CD14-positive monocyte (primary cell): ENCODE data around the gene PSG3. TPM values are rescaled to one million over a fixed set of nuclear protein-coding genes. Genes with fewer than 3 reads are reported as not detected.
"Not testable (repeated sequence)": the region's sequence is repeated elsewhere in the genome, so short reads cannot be mapped to it uniquely, and the experiment has no call there.

ENCODE experiments used
- DNase-seq, 3 donors: peaks; one replicate each; pipeline ENCODE4 v3.0.0-alpha.2; 2011 to 2022
- H2AFZ ChIP-seq: 2 replicates; pipeline ENCODE4 v1.6.0; 2012; ENCODE audit warnings: mild to moderate bottlenecking, low read depth, low read length, inconsistent platforms; ENCODE audit not compliant: insufficient read depth, poor library complexity, severe bottlenecking
- H3K27ac ChIP-seq, 2 donors: 1 replicate in 1 of 2; 2 replicates in 1 of 2; pipeline ENCODE4 v1.5.1; 2012 to 2013; ENCODE audit warnings: low read length in 2 of 2, control low read depth in 1 of 2, inconsistent platforms in 1 of 2, low read depth in 1 of 2, mild to moderate bottlenecking in 1 of 2
- H3K27me3 ChIP-seq, 2 donors: one replicate each; pipeline versions ENCODE4 v1.6.0 to v1.6.1; 2011 to 2013; ENCODE audit warnings: low read length in 2 of 2; ENCODE audit not compliant: control insufficient read depth in 2 of 2, insufficient read depth in 2 of 2
- H3K36me3 ChIP-seq, 2 donors: replicated peaks in 1 of 2; 1 replicate in 1 of 2; 2 replicates in 1 of 2; pipeline versions ENCODE4 v1.5.1 to v1.6.1; 2012 to 2013; ENCODE audit warnings: low read length in 2 of 2, control low read depth in 1 of 2, inconsistent platforms in 1 of 2, mild to moderate bottlenecking in 1 of 2; ENCODE audit not compliant: insufficient read depth in 2 of 2, control insufficient read depth in 1 of 2
- H3K4me1 ChIP-seq, 2 donors: 1 replicate in 1 of 2; 2 replicates in 1 of 2; pipeline versions ENCODE4 v1.5.1 to v1.6.1; 2012 to 2013; ENCODE audit warnings: low read length in 2 of 2, control low read depth in 1 of 2, inconsistent platforms in 1 of 2, mild to moderate bottlenecking in 1 of 2, moderate library complexity in 1 of 2; ENCODE audit not compliant: insufficient read depth in 2 of 2, control insufficient read depth in 1 of 2
- H3K4me2 ChIP-seq: replicated peaks from 2 replicates; pipeline ENCODE3; 2012; ENCODE audit warnings: low read length, moderate library complexity, mild to moderate bottlenecking; ENCODE audit not compliant: poor library complexity, severe bottlenecking; ENCODE audit errors: extremely low read depth
- H3K4me3 ChIP-seq, 3 experiments: fragments of 200-600 bp in 1 of 3; sonication (generic) in 1 of 3; replicated peaks in 1 of 3; 1 replicate in 2 of 3; 2 replicates in 1 of 3; pipeline ENCODE4 v1.5.1; 2011 to 2013; ENCODE audit warnings: low read length in 3 of 3, mild to moderate bottlenecking in 3 of 3, control low read depth in 2 of 3, low read depth in 2 of 3, inconsistent platforms in 1 of 3, moderate library complexity in 1 of 3
- H3K79me2 ChIP-seq: 2 replicates; pipeline ENCODE4 v1.6.0; 2012; ENCODE audit warnings: mild to moderate bottlenecking, control low read depth, inconsistent platforms, low read length, moderate library complexity; ENCODE audit not compliant: insufficient read depth
- H3K9ac ChIP-seq: 2 replicates; pipeline ENCODE4 v1.6.0; 2017; ENCODE audit warnings: low read length, mild to moderate bottlenecking; ENCODE audit not compliant: insufficient read depth, poor library complexity, severe bottlenecking
- H3K9me3 ChIP-seq, 2 donors: replicated peaks in 1 of 2; 1 replicate in 1 of 2; 2 replicates in 1 of 2; pipeline versions ENCODE4 v1.5.1 to v1.6.1; 2012 to 2013; ENCODE audit warnings: low read length in 2 of 2, control low read depth in 1 of 2; ENCODE audit not compliant: control insufficient read depth in 1 of 2, insufficient read depth in 1 of 2
- H4K20me1 ChIP-seq: 2 replicates; pipeline ENCODE4 v1.6.0; 2012; ENCODE audit warnings: mild to moderate bottlenecking, low read length, control low read depth, moderate library complexity; ENCODE audit not compliant: insufficient read depth
- H3K27ac Mint-ChIP-seq, 7 donors: one replicate each; pipeline ENCODE4 v1.8.0; 2020; ENCODE audit warnings: mild to moderate bottlenecking in 7 of 7, mixed read lengths in 7 of 7, moderate library complexity in 6 of 7, inconsistent platforms in 2 of 7
- H3K27me3 Mint-ChIP-seq, 3 donors: one replicate each; pipeline ENCODE4 v1.8.0; 2021 to 2022; ENCODE audit warnings: low read depth in 3 of 3, mild to moderate bottlenecking in 3 of 3, mixed read lengths in 3 of 3, moderate library complexity in 3 of 3, inconsistent platforms in 1 of 3
- H3K36me3 Mint-ChIP-seq, 2 donors: one replicate each; pipeline ENCODE4 v1.8.0; 2020; ENCODE audit warnings: mixed read lengths in 2 of 2, inconsistent platforms in 1 of 2, mild to moderate bottlenecking in 1 of 2
- H3K4me1 Mint-ChIP-seq: one replicate; pipeline ENCODE4 v1.8.0; 2020; ENCODE audit warnings: mild to moderate bottlenecking, mixed read lengths
- H3K4me3 Mint-ChIP-seq, 2 donors: one replicate each; pipeline ENCODE4 v1.8.0; 2020; ENCODE audit warnings: mild to moderate bottlenecking in 2 of 2, mixed read lengths in 2 of 2, moderate library complexity in 1 of 2
- H3K9me3 Mint-ChIP-seq, 7 donors: one replicate each; pipeline ENCODE4 v1.8.0; 2020 to 2022; ENCODE audit warnings: mixed read lengths in 7 of 7, mild to moderate bottlenecking in 6 of 7, moderate library complexity in 6 of 7, inconsistent platforms in 2 of 7
- CTCF ChIP-seq: fragments of 200-600 bp; IDR thresholded peaks from one replicate; pipeline ENCODE4 v1.8.0; 2022; ENCODE audit warnings: antibody characterized with exemption, mild to moderate bottlenecking
- WGBS: methylation state at CpG from one replicate; pipeline ENCODE4 v1.1.5; 2013; ENCODE audit warnings: missing lambda C conversion rate; ENCODE audit not compliant: insufficient coverage; 5-methylcytosine and 5-hydroxymethylcytosine counted together
- intact Hi-C, 2 donors: fragments of 100-400 bp; cut with micrococcal nuclease; formaldehyde crosslinking; loops; one replicate each; pipeline versions ENCODE4 v1.15.0 to v1.15.1; 2023
- polyA plus RNA-seq, 3 donors: library from polyadenylated mRNA; depleted of rRNA in 1 of 3; unstranded in 2 of 3; stranded (reverse) in 1 of 3; fragments of 300-500 nt in 2 of 3; fragments of >200 nt in 1 of 3; fragmentation: Illumina TruSeq in 2 of 3; gene quantifications; 1 replicate in 2 of 3; 2 replicates in 1 of 3; pipeline ENCODE4 v1.2.3, GENCODE V29; 2012 to 2021

The PSG3 gene
- polyA plus RNA-seq, 3 donors = not detected

GRCh38 chr19:42760954-42761923, 21.0 kb upstream of the PSG3 start:
- H3K79me2 ChIP-seq, H4K20me1 ChIP-seq, H2AFZ ChIP-seq, H3K27ac ChIP-seq, H3K9me3 Mint-ChIP-seq, H3K4me2 ChIP-seq, H3K27me3 ChIP-seq, H3K4me3 ChIP-seq, H3K27ac Mint-ChIP-seq, intact Hi-C loops, H3K36me3 Mint-ChIP-seq, H3K36me3 ChIP-seq, H3K4me1 ChIP-seq, H3K9me3 ChIP-seq, H3K4me1 Mint-ChIP-seq, H3K4me3 Mint-ChIP-seq, DNase-seq, H3K9ac ChIP-seq: not testable (repeated sequence)
- WGBS = 93% methylated on average over 1 of the region's 7 CpGs
- H3K27me3 Mint-ChIP-seq = peaks cover 1 to 12% (median 11%) of the 10 kb centered on the region in 3 donors

DNA sequence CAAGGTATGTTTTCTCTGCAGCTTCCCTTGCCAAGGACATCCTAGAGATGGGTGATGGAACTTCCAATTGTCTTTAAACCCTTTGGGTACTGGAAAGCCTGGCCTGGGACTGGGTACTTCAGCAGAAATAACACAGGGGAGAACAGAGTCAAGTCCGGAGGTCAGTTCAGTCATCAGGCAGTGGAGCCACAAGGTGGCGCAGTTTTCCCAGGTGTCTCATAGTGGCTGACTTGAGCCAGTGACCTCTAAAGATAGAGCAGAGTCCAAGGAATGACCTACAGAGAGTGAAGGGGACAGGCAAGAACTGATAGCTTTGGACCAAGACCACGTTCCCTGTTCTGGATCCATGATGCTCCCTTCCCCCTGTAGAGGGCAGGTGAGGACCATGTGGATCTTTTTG, 18.4 kb upstream of the PSG3 start:
- H3K4me2 ChIP-seq, H4K20me1 ChIP-seq, intact Hi-C loops, H3K4me1 ChIP-seq, H3K9me3 ChIP-seq, H3K27me3 Mint-ChIP-seq, H3K9me3 Mint-ChIP-seq, H3K27me3 ChIP-seq, DNase-seq, H3K4me3 Mint-ChIP-seq, H3K36me3 ChIP-seq, H2AFZ ChIP-seq, H3K27ac ChIP-seq, H3K36me3 Mint-ChIP-seq, H3K27ac Mint-ChIP-seq, H3K9ac ChIP-seq, H3K79me2 ChIP-seq, H3K4me1 Mint-ChIP-seq, H3K4me3 ChIP-seq: not testable (repeated sequence)
- TF ChIP-seq CTCF = peak; percentile 10
- WGBS = 21% methylated on average over 2 of the region's 3 CpGs

- H3K4me1 Mint-ChIP-seq, H2AFZ ChIP-seq, H3K9me3 ChIP-seq, H3K27ac ChIP-seq, H3K4me3 ChIP-seq, H3K9ac ChIP-seq, H3K27me3 ChIP-seq, DNase-seq, H3K9me3 Mint-ChIP-seq, H3K36me3 ChIP-seq, H3K4me3 Mint-ChIP-seq, H4K20me1 ChIP-seq, H3K36me3 Mint-ChIP-seq, H3K27me3 Mint-ChIP-seq, H3K4me2 ChIP-seq, H3K79me2 ChIP-seq, H3K4me1 ChIP-seq, intact Hi-C loops, H3K27ac Mint-ChIP-seq: not testable (repeated sequence)
- WGBS = 100% methylated on average over 1 of the region's 1 CpG
Measured at GRCh38 chr19:42752246-42752645, 12.0 kb upstream of the PSG3 start.
